Measurements from ENCODE around the gene NEIL3.
A peak's percentile ranks its signal among the peaks of the same experiment; 100 is the strongest.

NEIL3 gene

GRCh38 chr4:177376024-177376423 lies 66.3 kb downstream of the NEIL3 start:
- no peaks in the 10 kb centered on the region for H3K79me2 ChIP-seq (ENCODE audit: low read length)
- H3K27ac ChIP-seq (ENCODE audit: low read length) = no peak overlapping the region
- no peaks in the 10 kb centered on the region for H3K4me1 ChIP-seq (ENCODE audit: low read length)
- no peaks in the 10 kb centered on the region for H3K9me2 ChIP-seq (replicated peaks; ENCODE audit: insufficient read depth, low read length)
- no peaks in the 10 kb centered on the region for H3K27me3 ChIP-seq (replicated peaks; ENCODE audit: insufficient read depth, low read length)
- H3K4me3 ChIP-seq (ENCODE audit: low read length) = no peak overlapping the region
- no peak overlapping the region for H3K9ac ChIP-seq (ENCODE audit: low read length)
- no peak for TF ChIP-seq EZH2 (optimal IDR thresholded peaks at IDR 0.05; ENCODE audit: low read depth, low read length)
- TF ChIP-seq CTCF (IDR thresholded peaks at IDR 0.05; ENCODE audit: low read length) = no peak
- no peak for TF ChIP-seq EZH2phosphoT487 (IDR thresholded peaks at IDR 0.05; ENCODE audit: low read length)
- DNase-seq = no peak
- H3F3A ChIP-seq (ENCODE audit: insufficient read depth, low read length) = no peaks in the 10 kb centered on the region
- no peak overlapping the region for H2AFZ ChIP-seq (ENCODE audit: low read length)
- no peak overlapping the region for H3K4me2 ChIP-seq (ENCODE audit: low read depth, low read length)
- no peaks in the 10 kb centered on the region for H4K20me1 ChIP-seq (ENCODE audit: insufficient read depth, low read length)
- no peaks in the 10 kb centered on the region for H3K36me3 ChIP-seq (replicated peaks; ENCODE audit: insufficient read depth, low read length)
- no peaks in the 10 kb centered on the region for H3K9me3 ChIP-seq (replicated peaks; ENCODE audit: insufficient read depth, low read length)

GRCh38 chr4:177380730-177381287 lies 71.1 kb downstream of the NEIL3 start:
- H3K4me3 ChIP-seq (ENCODE audit: low read length) = no peak overlapping the region
- no peak overlapping the region for H3K9ac ChIP-seq (ENCODE audit: low read length)
- H3K36me3 ChIP-seq (replicated peaks; ENCODE audit: insufficient read depth, low read length) = no peaks in the 10 kb centered on the region
- no peak overlapping the region for H3K4me2 ChIP-seq (ENCODE audit: low read depth, low read length)
- no peak for DNase-seq
- H3K4me1 ChIP-seq (ENCODE audit: low read length) = no peaks in the 10 kb centered on the region
- H2AFZ ChIP-seq (ENCODE audit: low read length) = no peak overlapping the region
- H3K79me2 ChIP-seq (ENCODE audit: low read length) = no peaks in the 10 kb centered on the region
- H3K9me3 ChIP-seq (replicated peaks; ENCODE audit: insufficient read depth, low read length) = no peaks in the 10 kb centered on the region
- no peak overlapping the region for H3K27ac ChIP-seq (ENCODE audit: low read length)
- H3F3A ChIP-seq (ENCODE audit: insufficient read depth, low read length) = no peaks in the 10 kb centered on the region
- H3K9me2 ChIP-seq (replicated peaks; ENCODE audit: insufficient read depth, low read length) = no peaks in the 10 kb centered on the region
- TF ChIP-seq CTCF (IDR thresholded peaks at IDR 0.05; ENCODE audit: low read length) (peak; percentile 23), EZH2phosphoT487 (IDR thresholded peaks at IDR 0.05; ENCODE audit: low read length) (no peak)
- H4K20me1 ChIP-seq (ENCODE audit: insufficient read depth, low read length) = no peaks in the 10 kb centered on the region
- no peaks in the 10 kb centered on the region for H3K27me3 ChIP-seq (replicated peaks; ENCODE audit: insufficient read depth, low read length)

- H3K9me3 ChIP-seq (replicated peaks; ENCODE audit: insufficient read depth, low read length) = no peaks in the 10 kb centered on the region
Measured at GRCh38 chr4:177381762-177382310, 72.2 kb downstream of the NEIL3 start.

More at GRCh38 chr4:177381762-177382310, 72.2 kb downstream of the NEIL3 start:
- no peak for DNase-seq
- Histone ChIP-seq H2AFZ (ENCODE audit: low read length) (no peak overlapping the region), H3K4me1 (ENCODE audit: low read length) (no peaks in the 10 kb centered on the region), H3K9ac (ENCODE audit: low read length) (no peak overlapping the region), H4K20me1 (ENCODE audit: insufficient read depth, low read length) (no peaks in the 10 kb centered on the region), H3K27me3 (replicated peaks; ENCODE audit: insufficient read depth, low read length) (no peaks in the 10 kb centered on the region), H3K36me3 (replicated peaks; ENCODE audit: insufficient read depth, low read length) (no peaks in the 10 kb centered on the region), H3K27ac (ENCODE audit: low read length) (no peak overlapping the region), H3K9me2 (replicated peaks; ENCODE audit: insufficient read depth, low read length) (no peaks in the 10 kb centered on the region), H3F3A (ENCODE audit: insufficient read depth, low read length) (no peaks in the 10 kb centered on the region), H3K79me2 (ENCODE audit: low read length) (no peaks in the 10 kb centered on the region), H3K4me2 (ENCODE audit: low read depth, low read length) (no peak overlapping the region), H3K4me3 (ENCODE audit: low read length) (no peak overlapping the region)
- TF ChIP-seq EZH2 (optimal IDR thresholded peaks at IDR 0.05; ENCODE audit: low read depth, low read length) (no peak), EZH2phosphoT487 (IDR thresholded peaks at IDR 0.05; ENCODE audit: low read length) (no peak), CTCF (IDR thresholded peaks at IDR 0.05; ENCODE audit: low read length) (no peak)

Data from MM.1S (cell line).